Measurements from ENCODE around the gene RGS18. TPM values are rescaled to one million over a fixed set of nuclear protein-coding genes. Genes with fewer than 3 reads are reported as not detected.
"Not testable (repeated sequence)": the region's sequence is repeated elsewhere in the genome, so short reads cannot be mapped to it uniquely, and the experiment has no call there.

Gene RGS18
- total RNA-seq, 4 donors from 2014 or later: 0.68 to 1.1 TPM; not detected in 2

DNA sequence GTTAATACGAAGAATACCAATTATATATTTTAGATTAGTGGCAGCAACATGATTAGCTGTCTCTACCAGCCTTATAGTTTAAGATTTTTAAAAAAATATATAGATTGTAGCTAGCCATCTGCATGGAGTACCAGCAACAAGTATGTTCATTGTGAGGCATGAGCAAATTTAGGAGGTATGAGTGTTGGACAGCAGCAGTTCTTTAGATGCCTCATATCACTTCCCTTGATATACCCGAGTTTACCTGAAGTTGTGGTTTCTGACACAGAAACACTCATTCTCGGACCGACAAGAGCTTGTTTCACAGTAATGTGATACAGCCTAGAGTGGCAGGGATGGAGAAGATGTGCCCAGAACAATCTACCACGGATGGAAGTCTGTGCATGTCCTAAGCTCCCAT lies 69.1 kb downstream of the RGS18 start:
- no peak for TF ChIP-seq POLR2AphosphoS5 (IDR thresholded peaks at IDR 0.05)
- no peak for TF ChIP-seq CTCF (IDR thresholded peaks at IDR 0.05)
- TF ChIP-seq POLR2A (IDR thresholded peaks at IDR 0.05): no peak
- TF ChIP-seq EP300 (IDR thresholded peaks at IDR 0.05; ENCODE audit: low read depth): no peak
- H3K27ac ChIP-seq: no peak overlapping the region
- H3K27me3 ChIP-seq: no peaks in the 10 kb centered on the region
- no peaks in the 10 kb centered on the region for H3K36me3 ChIP-seq
- intact Hi-C loops (cut with DNase I; ENCODE audit: low total_unique reads): no loop called here
- H3K4me1 ChIP-seq: no peaks in the 10 kb centered on the region
- H3K9me3 ChIP-seq: no peaks in the 10 kb centered on the region
- 67 to 70% methylated on average over 1 to 5 of the region's 5 CpGs for WGBS, 2 donors (ENCODE audit: low coverage in 1 of 2)
- DNase-seq: no peak
- in situ Hi-C loops (cut with MboI; ENCODE audit: low pct_ligation_motif_present in 1 of 4, low pct_unique_long_range_greater_than_20kb in 1 of 4, low sequenced_read_pairs in 3 of 4): no loop called here
- no peak overlapping the region for H3K4me3 ChIP-seq

GRCh38 chr1:192227980-192228379 lies 69.7 kb downstream of the RGS18 start:
- whole genome bisulfite sequencing, 2 donors (ENCODE audit: low coverage in 1 of 2): 81 to 93% methylated on average over 7 to 13 of the region's 13 CpGs
- DNase-seq; H3K27me3 ChIP-seq; H3K4me1 ChIP-seq; H3K36me3 ChIP-seq; in situ Hi-C loops (cut with MboI; ENCODE audit: low pct_ligation_motif_present in 1 of 4, low pct_unique_long_range_greater_than_20kb in 1 of 4, low sequenced_read_pairs in 3 of 4); H3K9me3 ChIP-seq; H3K4me3 ChIP-seq; intact Hi-C loops (cut with DNase I; ENCODE audit: low total_unique reads); H3K27ac ChIP-seq: not testable (repeated sequence)

GRCh38 chr1:192232817-192233417 lies 74.7 kb downstream of the RGS18 start:
- no peak for TF ChIP-seq EP300 (IDR thresholded peaks at IDR 0.05; ENCODE audit: low read depth)
- TF ChIP-seq POLR2A (IDR thresholded peaks at IDR 0.05): no peak
- TF ChIP-seq CTCF (IDR thresholded peaks at IDR 0.05): no peak
- no peak for TF ChIP-seq POLR2AphosphoS5 (IDR thresholded peaks at IDR 0.05)
- no peak overlapping the region for H3K27ac ChIP-seq
- intact Hi-C loops (cut with DNase I; ENCODE audit: low total_unique reads): no loop called here
- H3K4me1 ChIP-seq: no peaks in the 10 kb centered on the region
- H3K9me3 ChIP-seq: no peaks in the 10 kb centered on the region
- no peak overlapping the region for H3K4me3 ChIP-seq
- WGBS, 2 donors (ENCODE audit: low coverage in 1 of 2): 77 to 87% methylated on average over 7 of the region's 7 CpGs
- no peaks in the 10 kb centered on the region for H3K36me3 ChIP-seq
- no peaks in the 10 kb centered on the region for H3K27me3 ChIP-seq
- DNase-seq: no peak
- in situ Hi-C loops (cut with MboI; ENCODE audit: low pct_ligation_motif_present in 1 of 4, low pct_unique_long_range_greater_than_20kb in 1 of 4, low sequenced_read_pairs in 3 of 4): no loop called here

- no peak overlapping the region for H3K4me3 ChIP-seq
- TF ChIP-seq EP300 (IDR thresholded peaks at IDR 0.05; ENCODE audit: low read depth): no peak
- no peak for TF ChIP-seq POLR2AphosphoS5 (IDR thresholded peaks at IDR 0.05)
- no peak for TF ChIP-seq CTCF (IDR thresholded peaks at IDR 0.05)
- TF ChIP-seq POLR2A (IDR thresholded peaks at IDR 0.05): no peak
- H3K27me3 ChIP-seq: no peaks in the 10 kb centered on the region
- H3K27ac ChIP-seq: no peak overlapping the region
- no peak for DNase-seq
- in situ Hi-C loops (cut with MboI; ENCODE audit: low pct_ligation_motif_present in 1 of 4, low pct_unique_long_range_greater_than_20kb in 1 of 4, low sequenced_read_pairs in 3 of 4) (no loop called here), intact Hi-C loops (cut with DNase I; ENCODE audit: low total_unique reads) (no loop called here)
- H3K36me3 ChIP-seq: no peaks in the 10 kb centered on the region
- H3K4me1 ChIP-seq: no peaks in the 10 kb centered on the region
- H3K9me3 ChIP-seq: no peaks in the 10 kb centered on the region
These were observed 76.9 kb downstream of the RGS18 start for GRCh38 chr1:192235127-192235526.

Other genes with a start within 250 kb of the RGS18 start
- gene RGS21, start 158.5 kb downstream of the RGS18 start, total RNA-seq: not detected